Endodermal cell (in vitro differentiated cells): Measurements from ENCODE around the gene TSTD1. TPM values are rescaled to one million over a fixed set of nuclear protein-coding genes. Genes with fewer than 3 reads are reported as not detected.

Experiments used
- DNase-seq: peaks from one replicate; pipeline ENCODE4 v3.0.0-alpha.2; 2017
- H3K27ac ChIP-seq: 2 replicates; pipeline ENCODE4 v1.5.1; 2013; ENCODE audit warnings: mild to moderate bottlenecking, low read depth, low read length, moderate library complexity
- H3K27me3 ChIP-seq: 2 replicates; pipeline ENCODE4 v1.6.1; 2013; ENCODE audit warnings: mild to moderate bottlenecking, low read length, moderate library complexity; ENCODE audit not compliant: insufficient read depth, control insufficient read depth, poor library complexity, severe bottlenecking
- H3K36me3 ChIP-seq: 2 replicates; pipeline ENCODE4 v1.7.0; 2013; ENCODE audit warnings: mild to moderate bottlenecking, low read length, moderate library complexity; ENCODE audit not compliant: control insufficient read depth, insufficient read depth
- H3K4me1 ChIP-seq: one replicate; pipeline ENCODE4 v1.7.0; 2013; ENCODE audit warnings: low read length; ENCODE audit not compliant: control insufficient read depth, insufficient read depth
- H3K4me3 ChIP-seq: 2 replicates; pipeline ENCODE4 v1.5.1; 2013; ENCODE audit warnings: mild to moderate bottlenecking, low read length, moderate library complexity
- H3K9ac ChIP-seq: 2 replicates; pipeline ENCODE4 v1.6.1; 2013; ENCODE audit warnings: mild to moderate bottlenecking, low read length, moderate library complexity; ENCODE audit not compliant: poor library complexity, severe bottlenecking; ENCODE audit errors: extremely low read depth
- H3K9me3 ChIP-seq: 2 replicates; pipeline ENCODE4 v1.6.1; 2013; ENCODE audit warnings: mild to moderate bottlenecking, low read length, moderate library complexity; ENCODE audit not compliant: control insufficient read depth
- H3K27ac Mint-ChIP-seq: 2 replicates; pipeline ENCODE4 v1.8.0; 2020; ENCODE audit warnings: mixed read lengths
- H3K27me3 Mint-ChIP-seq: 2 replicates; pipeline ENCODE4 v1.8.0; 2021; ENCODE audit warnings: mild to moderate bottlenecking, mixed read lengths; ENCODE audit not compliant: insufficient read depth
- H3K36me3 Mint-ChIP-seq: 2 replicates; pipeline ENCODE4 v1.8.0; 2020; ENCODE audit warnings: low read depth, mixed read lengths
- H3K4me1 Mint-ChIP-seq: 2 replicates; pipeline ENCODE4 v1.8.0; 2020; ENCODE audit warnings: mixed read lengths
- H3K4me3 Mint-ChIP-seq: 2 replicates; pipeline ENCODE4 v1.8.0; 2020; ENCODE audit warnings: mild to moderate bottlenecking, moderate library complexity, mixed read lengths
- H3K9me3 Mint-ChIP-seq: 2 replicates; pipeline ENCODE4 v1.8.0; 2020; ENCODE audit warnings: mild to moderate bottlenecking, mixed read lengths
- CTCF ChIP-seq: fragments of 200-600 bp; sonication (generic); conservative IDR thresholded peaks from 2 replicates; pipeline ENCODE4 v1.5.0; 2021; ENCODE audit warnings: antibody characterized with exemption, mild to moderate bottlenecking
- WGBS, 2 experiments: methylation state at CpG; one replicate each; pipeline versions ENCODE4 v1.1.5 to v1.1.7; 2013; ENCODE audit warnings: missing lambda C conversion rate in 2 of 2, mixed read lengths in 1 of 2; ENCODE audit not compliant: insufficient coverage in 1 of 2, insufficient read length in 1 of 2; 5-methylcytosine and 5-hydroxymethylcytosine counted together
- total RNA-seq, 2 donors: library from RNA; stranded (reverse); fragmentation: NEBNext Ultra II Directional in 1 of 2; extraction: Animal tissue kit (Norgen Biotek cat#: 25700) in 1 of 2; gene quantifications; 2 replicates in 1 of 2; 3 replicates in 1 of 2; pipeline ENCODE4 v1.2.1, GENCODE V29; 2021

TSTD1 gene
- total RNA-seq, 2 donors from 2014 or later = 59.1 to 76.4 TPM

GRCh38 chr1:161079436-161080110 is 40.8 kb upstream of the TSTD1 start:
- Mint-ChIP-seq H3K27ac (no peak overlapping the region), H3K4me1 (peaks cover 12% of the 10 kb centered on the region)
- peak; percentile 40 for TF ChIP-seq CTCF

GRCh38 chr1:161077426-161077825 is 38.7 kb upstream of the TSTD1 start:
- no peaks in the 10 kb centered on the region for H3K4me1 ChIP-seq
- Mint-ChIP-seq H3K9me3 (no peaks in the 10 kb centered on the region), H3K27me3 (peaks cover 3% of the 10 kb centered on the region), H3K27ac (no peak overlapping the region), H3K36me3 (no peaks in the 10 kb centered on the region), H3K4me3 (no peak overlapping the region), H3K4me1 (peaks cover 8% of the 10 kb centered on the region)
- no peak overlapping the region for H3K4me3 ChIP-seq
- no peak for DNase-seq
- H3K9me3 ChIP-seq = no peaks in the 10 kb centered on the region
- WGBS, 2 experiments = 82 to 92% methylated on average over 3 to 9 of the region's 9 CpGs
- no peak overlapping the region for H3K27ac ChIP-seq
- H3K36me3 ChIP-seq = no peaks in the 10 kb centered on the region
- H3K9ac ChIP-seq = no peak overlapping the region
- no peaks in the 10 kb centered on the region for H3K27me3 ChIP-seq
- no peak for TF ChIP-seq CTCF

More at GRCh38 chr1:161079436-161080110, 40.8 kb upstream of the TSTD1 start:
- H3K4me3 ChIP-seq = no peak overlapping the region
- H3K9me3 ChIP-seq = no peaks in the 10 kb centered on the region
- no peak overlapping the region for H3K9ac ChIP-seq
- Mint-ChIP-seq H3K36me3 (no peaks in the 10 kb centered on the region), H3K9me3 (no peaks in the 10 kb centered on the region), H3K4me3 (no peak overlapping the region), H3K27me3 (peaks cover 3% of the 10 kb centered on the region)
- no peaks in the 10 kb centered on the region for H3K27me3 ChIP-seq
- no peaks in the 10 kb centered on the region for H3K4me1 ChIP-seq
- no peak overlapping the region for H3K27ac ChIP-seq
- no peaks in the 10 kb centered on the region for H3K36me3 ChIP-seq
- WGBS, 2 experiments = 92 to 93% methylated on average over 35 to 41 of the region's 41 CpGs
- no peak for DNase-seq

GRCh38 chr1:161076410-161076809 is 37.6 kb upstream of the TSTD1 start:
- H3K36me3 Mint-ChIP-seq = no peaks in the 10 kb centered on the region
- H3K4me1 Mint-ChIP-seq = peaks cover 11% of the 10 kb centered on the region
- no peaks in the 10 kb centered on the region for H3K9me3 Mint-ChIP-seq
- Histone ChIP-seq H3K4me3 (no peak overlapping the region), H3K9ac (no peak overlapping the region), H3K9me3 (no peaks in the 10 kb centered on the region), H3K27me3 (no peaks in the 10 kb centered on the region), H3K4me1 (no peaks in the 10 kb centered on the region), H3K27ac (no peak overlapping the region), H3K36me3 (no peaks in the 10 kb centered on the region)
- no peak for TF ChIP-seq CTCF
- no peak overlapping the region for H3K4me3 Mint-ChIP-seq
- H3K27ac Mint-ChIP-seq = no peak overlapping the region
- peaks cover 3% of the 10 kb centered on the region for H3K27me3 Mint-ChIP-seq
- DNase-seq = no peak
